ENCODE results near the gene HMOX1.
"Not testable (repeated sequence)": the region's sequence is repeated elsewhere in the genome, so short reads cannot be mapped to it uniquely, and the experiment has no call there.

HMOX1 gene

GRCh38 chr22:35350539-35351503 lies 30.1 kb upstream of the HMOX1 start:
- DNase-seq = peak; percentile 48

- DNase-seq = no peak
These were observed 28.4 kb upstream of the HMOX1 start for GRCh38 chr22:35352214-35353111.

- DNase-seq = no peak
These were observed 27.6 kb upstream of the HMOX1 start for GRCh38 chr22:35353318-35353717.

- DNase-seq = no peak
These were observed 26.8 kb upstream of the HMOX1 start for GRCh38 chr22:35354068-35354467.

- DNase-seq = no peak
These were observed 22.8 kb upstream of the HMOX1 start for GRCh38 chr22:35357883-35358621.

- DNase-seq = no peak
These were observed 21.4 kb upstream of the HMOX1 start for GRCh38 chr22:35359380-35360065.

GRCh38 chr22:35361001-35361558 lies 19.8 kb upstream of the HMOX1 start:
- no peak for DNase-seq

- DNase-seq = no peak
These were observed 17.3 kb upstream of the HMOX1 start for GRCh38 chr22:35363566-35364086.

GRCh38 chr22:35364230-35364629 lies 16.7 kb upstream of the HMOX1 start:
- DNase-seq = not testable (repeated sequence)

- DNase-seq = no peak
These were observed 13.5 kb upstream of the HMOX1 start for GRCh38 chr22:35367331-35367886.

GRCh38 chr22:35368386-35368785 lies 12.5 kb upstream of the HMOX1 start:
- no peak for DNase-seq

GRCh38 chr22:35369996-35370395 lies 10.9 kb upstream of the HMOX1 start:
- DNase-seq = no peak

- DNase-seq = no peak
These were observed 7.1 kb upstream of the HMOX1 start for GRCh38 chr22:35373781-35374180.

- DNase-seq = no peak
These were observed 5.9 kb upstream of the HMOX1 start for GRCh38 chr22:35375031-35375430.

- no peak for DNase-seq
These were observed 5.4 kb upstream of the HMOX1 start for GRCh38 chr22:35375526-35375925.

GRCh38 chr22:35376728-35377472 lies 4.0 kb upstream of the HMOX1 start:
- DNase-seq = no peak

- DNase-seq = no peak
These were observed 3.2 kb upstream of the HMOX1 start for GRCh38 chr22:35377735-35378134.

GRCh38 chr22:35378621-35379020 lies 2.3 kb upstream of the HMOX1 start:
- no peak for DNase-seq

GRCh38 chr22:35379146-35379993 lies 1.5 kb upstream of the HMOX1 start:
- no peak for DNase-seq

- DNase-seq = no peak
These were observed 883 bp upstream of the HMOX1 start for GRCh38 chr22:35380013-35380412.
